ENCODE measurements around the gene MOGAT1. TPM values are rescaled to one million over a fixed set of nuclear protein-coding genes. Genes with fewer than 3 reads are reported as not detected.

Gene MOGAT1
- total and polyA plus RNA-seq, 2 of the 8 experiments (the other 6 are each of a cell fraction or from before 2014, with no cell fraction given): 0.11 to 0.67 TPM

GRCh38 chr2:222689322-222689721, 17.9 kb downstream of the MOGAT1 start:
- Histone ChIP-seq H3K23ac (ENCODE audit: insufficient read length) (no peak overlapping the region), H2BK5ac (ENCODE audit: low read depth, low read length) (no peak overlapping the region), H3K23me2 (ENCODE audit: low read depth, low read length) (no peaks in the 10 kb centered on the region), H3K79me2 (ENCODE audit: control insufficient read depth in 1 of 2, insufficient read depth in 2 of 2, low read length in 2 of 2) (no peaks in the 10 kb centered on the region), H3K4me2 (ENCODE audit: insufficient read depth in 1 of 2, low read depth in 2 of 2, low read length in 2 of 2) (no peak overlapping the region), H3K4me3 (ENCODE audit: extremely low read depth in 1 of 4, insufficient read depth in 2 of 4, low read depth in 3 of 4, low read length in 4 of 4) (no peak overlapping the region), H3K4me1 (replicated peaks in 1 of 4; ENCODE audit: control insufficient read depth in 3 of 4, insufficient read depth in 4 of 4, low read length in 3 of 4) (no peaks in the 10 kb centered on the region), H4K5ac (ENCODE audit: insufficient read length, low read depth, low read length) (no peak overlapping the region), H3K9ac (replicated peaks in 1 of 4; ENCODE audit: extremely low read depth in 1 of 4, low read depth in 3 of 4, low read length in 3 of 4) (peak overlapping the region in 1 of 4 experiments; percentile 34; a peak in 1 of 7 replicates), H3K79me1 (ENCODE audit: low read depth, low read length) (no peaks in the 10 kb centered on the region), H3K56ac (replicated peaks; ENCODE audit: insufficient read length, low read depth, low read length) (no peak overlapping the region), H2AK5ac (ENCODE audit: low read depth, low read length) (no peak overlapping the region), H3K36me3 (ENCODE audit: control insufficient read depth in 2 of 4, insufficient read depth in 4 of 4, low read length in 3 of 4) (no peaks in the 10 kb centered on the region), H3K9me3 (ENCODE audit: insufficient read depth in 2 of 2, low read depth in 1 of 2, low read length in 1 of 2) (no peaks in the 10 kb centered on the region), H4K20me1 (replicated peaks in 1 of 2; ENCODE audit: control insufficient read depth in 1 of 2, insufficient read depth in 2 of 2, low read length in 2 of 2) (no peaks in the 10 kb centered on the region), H2BK15ac (ENCODE audit: low read length) (no peak overlapping the region), H3K14ac (ENCODE audit: insufficient read length) (no peak overlapping the region), H3K27ac (ENCODE audit: low read depth, low read length) (no peak overlapping the region), H2BK20ac (ENCODE audit: low read length) (no peak overlapping the region), H4K91ac (replicated peaks; ENCODE audit: insufficient read length, low read length) (no peak overlapping the region), H2AFZ (ENCODE audit: low read length) (no peak overlapping the region), H3K4ac (replicated peaks; ENCODE audit: insufficient read length, low read depth, low read length) (no peak overlapping the region), H2BK12ac (ENCODE audit: low read depth, low read length) (no peak overlapping the region), H2BK120ac (replicated peaks; ENCODE audit: low read depth, low read length) (no peak overlapping the region), H4K8ac (ENCODE audit: extremely low read depth, insufficient read depth, low read length) (no peak overlapping the region), H3K27me3 (replicated peaks in 1 of 4; ENCODE audit: control insufficient read depth in 3 of 4, extremely low read depth in 1 of 4, insufficient read depth in 3 of 4, low read length in 3 of 4) (no peaks in the 10 kb centered on the region), H3K18ac (ENCODE audit: extremely low read depth, low read length) (no peak overlapping the region)
- no peak for DNase-seq (ENCODE audit: low read depth in 1 of 2, low spot score in 2 of 2)
- ChIA-PET POLR2A (ENCODE audit: partially characterized antibody) (no interaction called here), CTCF (ENCODE audit: partially characterized antibody) (interaction anchor here (0.7 to 10.6 kb wide), 15 partner anchors 8 to 269 kb away, joined by 3 to 124 read pairs (median 6); partner anchors contain the start of gene MOGAT1)
- no peak for TF ChIP-seq E2F6 (IDR thresholded peaks at IDR 0.05)
- no peak for TF ChIP-seq RNF2 (IDR thresholded peaks at IDR 0.05; ENCODE audit: borderline replicate concordance, low read depth, low read length, missing control alignments, poor library complexity, severe bottlenecking)
- no peak for TF ChIP-seq MAFK (IDR thresholded peaks at IDR 0.05; ENCODE audit: low read depth, low read length)
- TF ChIP-seq FOSL1 (IDR thresholded peaks at IDR 0.05; ENCODE audit: insufficient read depth, low read depth, low read length): no peak
- 68% methylated on average over 2 of the region's 2 CpGs; no CpG with 5 or more reads in 1 of the 2 experiments for WGBS, 2 experiments (ENCODE audit: extremely low coverage in 1 of 2, insufficient coverage in 1 of 2, insufficient read length in 1 of 2, insufficient replicate concordance in 2 of 2, low coverage in 1 of 2, low lambda C conversion rate in 2 of 2, missing lambda C conversion rate in 1 of 2)
- no peak for FAIRE-seq
